NB4 (cell line): ENCODE results near the gene ITGB4.

Experiments used
- DNase-seq: peaks from one replicate; pipeline ENCODE4 v3.0.0; 2010; ENCODE audit warnings: low read depth
- H3K4me3 ChIP-seq: one replicate; pipeline ENCODE4 v1.5.1; 2011; ENCODE audit warnings: mild to moderate bottlenecking, low read depth, low read length, moderate library complexity
- MAX ChIP-seq: IDR thresholded peaks from 2 replicates; pipeline ENCODE4 v1.6.1; 2011; ENCODE audit warnings: low read depth, low read length
- MYC ChIP-seq: IDR thresholded peaks from 2 replicates; pipeline ENCODE4 v1.6.1; 2011; ENCODE audit warnings: low read depth, low read length
- POLR2A ChIP-seq: IDR thresholded peaks from 2 replicates; pipeline ENCODE4 v1.6.1; 2011; ENCODE audit warnings: mild to moderate bottlenecking; ENCODE audit not compliant: insufficient read length; ENCODE audit errors: extremely low read depth
- TF ChIP-seq, protein P1 (sequence below): IDR thresholded peaks from one replicate; pipeline ENCODE4 v1.5.1; 2012; ENCODE audit warnings: low read depth, low read length

Gene ITGB4

GRCh38 chr17:75740631-75741077 lies 19.4 kb downstream of the ITGB4 start:
- DNase-seq, result no peak
- H3K4me3 ChIP-seq, result no peak overlapping the region
- TF ChIP-seq MAX, result no peak
- TF ChIP-seq POLR2A, result no peak
- TF ChIP-seq, protein P1, sequence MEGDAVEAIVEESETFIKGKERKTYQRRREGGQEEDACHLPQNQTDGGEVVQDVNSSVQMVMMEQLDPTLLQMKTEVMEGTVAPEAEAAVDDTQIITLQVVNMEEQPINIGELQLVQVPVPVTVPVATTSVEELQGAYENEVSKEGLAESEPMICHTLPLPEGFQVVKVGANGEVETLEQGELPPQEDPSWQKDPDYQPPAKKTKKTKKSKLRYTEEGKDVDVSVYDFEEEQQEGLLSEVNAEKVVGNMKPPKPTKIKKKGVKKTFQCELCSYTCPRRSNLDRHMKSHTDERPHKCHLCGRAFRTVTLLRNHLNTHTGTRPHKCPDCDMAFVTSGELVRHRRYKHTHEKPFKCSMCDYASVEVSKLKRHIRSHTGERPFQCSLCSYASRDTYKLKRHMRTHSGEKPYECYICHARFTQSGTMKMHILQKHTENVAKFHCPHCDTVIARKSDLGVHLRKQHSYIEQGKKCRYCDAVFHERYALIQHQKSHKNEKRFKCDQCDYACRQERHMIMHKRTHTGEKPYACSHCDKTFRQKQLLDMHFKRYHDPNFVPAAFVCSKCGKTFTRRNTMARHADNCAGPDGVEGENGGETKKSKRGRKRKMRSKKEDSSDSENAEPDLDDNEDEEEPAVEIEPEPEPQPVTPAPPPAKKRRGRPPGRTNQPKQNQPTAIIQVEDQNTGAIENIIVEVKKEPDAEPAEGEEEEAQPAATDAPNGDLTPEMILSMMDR, result no peak
- TF ChIP-seq MYC, result no peak

DNA sequence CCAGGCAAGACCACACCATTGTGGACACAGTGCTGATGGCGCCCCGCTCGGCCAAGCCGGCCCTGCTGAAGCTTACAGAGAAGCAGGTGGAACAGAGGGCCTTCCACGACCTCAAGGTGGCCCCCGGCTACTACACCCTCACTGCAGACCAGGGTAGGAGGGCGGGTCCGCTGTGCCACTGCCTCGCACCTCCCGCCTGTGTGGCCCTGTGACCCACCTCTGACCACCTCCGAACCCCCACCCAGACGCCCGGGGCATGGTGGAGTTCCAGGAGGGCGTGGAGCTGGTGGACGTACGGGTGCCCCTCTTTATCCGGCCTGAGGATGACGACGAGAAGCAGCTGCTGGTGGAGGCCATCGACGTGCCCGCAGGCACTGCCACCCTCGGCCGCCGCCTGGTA lies 21.1 kb downstream of the ITGB4 start:
- no peak for DNase-seq
- no peak overlapping the region for H3K4me3 ChIP-seq
- TF ChIP-seq POLR2A, result no peak
- no peak for TF ChIP-seq MYC
- no peak for TF ChIP-seq MAX
- TF ChIP-seq, protein P1, result no peak

DNA sequence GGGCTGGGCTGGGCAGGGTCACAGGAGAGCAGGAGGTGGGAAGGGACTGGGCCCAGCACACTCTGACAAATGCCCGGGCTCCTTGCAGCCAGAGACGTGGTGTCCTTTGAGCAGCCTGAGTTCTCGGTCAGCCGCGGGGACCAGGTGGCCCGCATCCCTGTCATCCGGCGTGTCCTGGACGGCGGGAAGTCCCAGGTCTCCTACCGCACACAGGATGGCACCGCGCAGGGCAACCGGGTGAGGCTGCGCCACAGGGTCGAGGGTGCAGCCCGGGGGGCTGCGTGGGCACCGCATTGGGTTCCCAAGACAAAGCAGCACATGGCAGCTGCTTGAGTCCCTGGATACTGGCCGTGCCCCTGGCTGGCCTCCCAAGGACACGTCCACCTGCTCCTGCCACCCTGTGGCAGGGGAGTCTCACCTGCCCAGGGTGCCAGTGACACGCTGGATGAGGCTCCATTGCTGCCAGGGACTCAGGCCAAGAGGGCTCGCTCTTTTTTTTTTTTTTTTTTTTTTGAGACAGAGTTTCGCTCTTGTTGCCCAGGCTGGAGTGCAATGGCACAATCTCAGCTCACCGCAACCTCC lies 22.5 kb downstream of the ITGB4 start:
- TF ChIP-seq MYC (no peak), MAX (no peak), POLR2A (no peak)
- TF ChIP-seq, protein P1, result no peak
- no peak overlapping the region for H3K4me3 ChIP-seq
- no peak for DNase-seq

- no peak for DNase-seq
- TF ChIP-seq MYC, result no peak
- TF ChIP-seq MAX, result no peak
- no peak overlapping the region for H3K4me3 ChIP-seq
These were observed 27.4 kb downstream of the ITGB4 start for GRCh38 chr17:75748706-75749105.

DNA sequence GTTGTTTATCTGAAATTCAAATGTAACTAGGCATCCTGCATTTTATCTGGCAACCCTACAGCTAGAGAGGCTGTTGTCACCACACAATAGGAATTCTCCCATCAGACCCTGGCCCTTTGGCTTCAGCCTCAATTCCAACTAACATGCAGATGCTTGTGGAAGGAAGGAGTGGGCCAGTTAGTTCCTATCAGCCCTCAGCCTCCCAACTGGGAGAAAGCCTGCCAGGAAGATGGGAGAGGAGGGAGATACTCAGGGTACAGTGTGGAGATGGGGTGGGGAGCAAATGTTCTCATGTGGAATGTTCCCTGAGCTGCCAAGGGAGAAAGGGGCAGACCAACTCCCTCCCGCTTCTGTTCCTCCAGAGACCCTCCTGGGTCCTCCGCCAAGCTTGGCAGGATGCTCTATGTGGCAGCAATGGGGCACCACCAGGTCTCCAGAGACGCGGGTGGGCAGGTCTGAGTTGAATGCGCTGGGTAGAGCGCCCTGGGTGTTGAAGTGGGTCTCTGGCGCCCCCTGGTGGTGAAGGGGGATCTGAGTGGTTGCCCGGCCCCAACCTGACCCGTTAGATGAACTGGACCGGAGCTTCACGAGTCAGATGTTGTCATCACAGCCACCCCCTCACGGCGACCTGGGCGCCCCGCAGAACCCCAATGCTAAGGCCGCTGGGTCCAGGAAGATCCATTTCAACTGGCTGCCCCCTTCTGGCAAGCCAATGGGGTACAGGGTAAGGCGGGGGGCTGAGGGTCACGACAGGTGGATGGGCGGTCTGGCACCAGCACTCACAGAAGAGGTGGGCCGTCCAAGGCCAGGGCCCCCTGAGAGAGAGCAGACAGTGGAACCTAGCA lies 28.5 kb downstream of the ITGB4 start:
- no peak for TF ChIP-seq POLR2A
- TF ChIP-seq, protein P1, result peak; percentile 77
- no peak overlapping the region for H3K4me3 ChIP-seq
- peak; percentile 74 for DNase-seq

GRCh38 chr17:75750661-75751423 lies 29.6 kb downstream of the ITGB4 start:
- DNase-seq, result no peak
- TF ChIP-seq, protein P1, result no peak
- TF ChIP-seq POLR2A, result no peak
- no peak overlapping the region for H3K4me3 ChIP-seq
